NCI-H446 (cell line): ENCODE data around the gene LCA5.
"Not testable (repeated sequence)": the region's sequence is repeated elsewhere in the genome, so short reads cannot be mapped to it uniquely, and the experiment has no call there.

ENCODE experiments used
- DNase-seq, 2 experiments: peaks; one replicate each; lab custom pipeline; 2025; lab: John Stamatoyannopoulos, UW

LCA5 gene

DNA sequence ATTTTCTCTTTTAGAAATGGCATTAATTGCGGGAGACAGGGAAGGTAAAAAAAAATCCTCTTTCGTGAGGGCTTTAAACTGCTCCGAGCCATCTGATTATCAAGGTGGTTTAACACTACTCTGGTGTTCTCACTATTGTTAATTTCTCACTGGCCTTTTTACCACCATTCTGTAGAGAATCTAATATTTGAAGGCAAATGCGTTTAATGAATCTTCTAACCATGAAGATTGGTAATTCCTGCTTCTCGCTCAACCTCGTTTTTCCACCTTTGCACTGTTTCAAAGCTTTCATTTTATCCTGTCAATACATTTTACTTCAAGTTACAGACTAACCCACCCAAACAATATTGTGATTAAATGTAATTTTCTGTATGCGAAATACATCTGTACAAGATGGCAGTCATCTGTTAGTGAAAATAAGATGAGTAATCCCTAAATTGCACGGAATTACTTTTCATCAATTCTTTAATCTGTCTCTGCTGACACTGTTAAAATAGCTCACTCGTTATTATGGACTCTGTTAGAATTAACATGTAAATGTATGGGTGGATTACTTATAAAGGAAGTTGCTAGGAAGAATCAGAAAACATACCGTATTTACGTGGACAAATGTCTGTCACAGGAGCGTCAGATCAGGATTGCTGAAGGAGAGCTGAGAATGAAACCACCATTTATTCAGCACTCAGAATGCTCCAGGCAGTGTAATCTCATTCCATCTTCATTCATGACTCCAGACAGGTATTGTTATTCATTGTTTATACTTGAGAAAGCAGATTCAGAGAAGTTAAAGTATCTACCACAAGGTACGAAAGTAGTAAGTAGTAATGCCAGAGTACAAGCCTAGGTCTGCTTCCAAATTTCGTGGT, 1.1 kb upstream of the LCA5 start:
- peak in 1 of 2 experiments; percentile 33 for DNase-seq

DNA sequence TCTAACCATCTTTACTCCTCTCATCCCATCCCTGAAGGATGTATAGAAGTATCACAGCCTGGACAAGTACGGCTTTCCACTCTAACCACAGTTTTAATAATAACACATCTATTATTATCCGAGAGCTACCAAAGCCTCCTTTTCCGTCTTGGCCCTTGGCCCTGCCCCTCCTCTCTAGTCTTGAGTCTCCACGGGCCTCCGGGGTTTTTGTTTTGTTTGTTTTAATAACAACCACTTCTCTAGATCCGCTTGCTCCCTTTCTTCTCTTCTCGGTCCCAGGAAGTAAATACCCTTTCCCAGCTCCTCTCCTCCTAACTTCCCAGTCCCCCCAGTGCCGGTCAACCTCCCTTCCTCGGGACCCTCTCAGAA, 661 bp downstream of the LCA5 start:
- DNase-seq = no peak

DNA sequence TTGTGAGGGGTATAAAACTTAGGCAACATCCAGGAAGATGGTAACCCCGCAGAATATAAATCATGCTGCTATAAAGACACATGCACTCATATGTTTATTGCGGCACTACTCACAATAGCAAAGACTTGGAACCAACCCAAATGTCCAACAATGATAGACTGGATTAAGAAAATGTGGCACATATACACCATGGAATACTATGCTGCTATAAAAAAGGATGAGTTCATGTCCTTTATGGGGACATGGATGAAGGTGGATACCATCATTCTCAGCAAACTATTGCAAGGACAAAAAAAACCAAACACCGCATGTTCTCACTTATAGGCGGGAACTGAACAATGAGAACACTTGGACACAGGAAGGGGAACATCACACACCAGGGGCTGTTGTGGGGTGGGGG, 7.7 kb downstream of the LCA5 start:
- not testable (repeated sequence) for DNase-seq

DNA sequence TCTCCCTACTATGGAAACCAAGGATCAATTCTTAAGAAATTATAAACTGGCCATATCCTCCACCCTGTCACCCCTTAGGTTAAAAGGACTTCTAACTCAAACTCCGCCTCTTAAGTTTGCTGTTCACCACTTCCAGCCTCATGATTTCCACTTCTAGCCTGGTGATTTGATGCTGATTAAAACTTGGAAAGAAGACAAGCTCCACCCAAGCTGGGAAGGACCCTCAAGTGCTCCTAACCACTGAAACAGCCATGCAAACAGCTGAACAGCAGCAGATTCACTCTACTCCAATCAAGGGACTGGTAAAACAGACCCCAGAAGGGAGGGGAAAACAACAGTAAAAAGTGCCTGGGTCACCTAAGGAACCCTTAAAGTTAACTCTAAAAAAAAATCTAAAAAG, 10.3 kb downstream of the LCA5 start:
- peak in 1 of 2 experiments; percentile 3 for DNase-seq

DNA sequence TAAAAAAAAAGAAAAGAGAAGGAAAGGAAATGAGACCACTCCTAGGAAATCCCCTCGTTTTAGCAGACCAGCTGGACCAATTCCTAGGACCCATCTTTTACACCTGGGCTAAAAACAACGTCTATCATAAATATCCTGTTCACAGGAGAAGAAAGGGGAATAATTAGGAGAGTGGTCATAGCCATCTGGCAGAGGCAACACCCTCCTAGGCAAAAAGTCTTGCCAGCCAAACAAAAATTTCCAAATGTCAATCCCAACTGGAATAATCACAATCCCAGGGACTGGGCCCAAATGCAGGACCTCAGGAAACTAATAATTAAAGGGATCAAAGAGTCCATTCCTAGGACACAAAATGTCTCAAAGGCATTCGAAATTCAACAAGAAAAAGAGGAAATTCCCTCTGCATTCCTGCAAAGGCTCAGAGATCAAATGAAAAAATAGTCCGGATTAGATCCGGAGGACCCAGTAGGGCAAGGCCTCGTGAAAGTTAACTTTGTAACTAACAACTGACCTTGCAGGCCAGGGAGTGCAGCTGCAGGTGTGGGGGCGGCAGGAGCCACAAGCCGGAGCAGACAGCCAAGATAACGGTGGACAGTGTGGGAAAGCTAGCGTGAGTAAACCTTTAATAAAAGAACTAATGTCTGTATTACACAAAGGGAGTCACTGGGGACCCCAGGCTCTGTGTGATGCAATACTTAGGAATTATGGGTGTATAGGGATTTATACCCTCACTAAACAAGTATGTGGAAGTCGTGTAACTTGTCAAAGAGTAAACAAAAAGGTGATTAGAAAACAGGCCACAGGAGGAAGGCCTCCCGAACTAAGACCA, 11.7 kb downstream of the LCA5 start:
- DNase-seq = no peak

DNA sequence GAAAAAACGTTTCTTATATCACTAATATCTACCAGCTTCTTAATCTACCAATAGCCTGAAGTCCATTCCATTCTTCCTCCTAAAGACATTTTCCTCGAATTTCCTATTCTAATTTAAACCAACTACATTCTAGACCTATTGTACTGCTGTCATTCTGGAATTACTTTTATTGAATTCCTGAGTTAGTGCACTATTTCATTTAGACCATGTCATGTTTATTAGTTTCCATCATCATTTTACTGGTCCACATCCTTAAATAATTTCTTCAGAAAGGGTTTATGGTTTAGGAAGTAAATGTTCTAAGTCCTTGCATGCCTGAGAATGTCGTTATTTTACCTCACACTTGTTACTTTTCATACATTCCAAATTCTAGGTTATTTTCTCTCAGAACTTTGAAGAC, 13.2 kb downstream of the LCA5 start:
- DNase-seq = no peak

DNA sequence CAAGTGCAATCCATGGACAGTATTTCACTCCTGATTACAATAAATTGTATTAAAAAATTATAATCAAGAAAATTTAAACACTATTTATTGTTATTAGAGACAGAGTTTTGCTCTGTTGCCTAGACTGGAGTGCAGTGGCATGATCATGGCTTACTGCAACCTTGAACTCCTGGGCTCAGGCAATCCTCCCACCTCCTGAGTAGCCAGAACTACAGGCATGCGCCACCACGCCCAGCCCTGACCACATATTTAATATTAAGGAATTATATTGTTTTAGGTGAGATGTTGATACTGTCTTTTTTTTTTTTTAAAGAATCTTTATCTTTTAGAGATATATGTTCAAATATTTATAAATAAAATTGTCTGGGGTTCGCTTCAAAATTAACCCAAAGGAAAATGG, 14.6 kb downstream of the LCA5 start:
- DNase-seq = no peak

DNA sequence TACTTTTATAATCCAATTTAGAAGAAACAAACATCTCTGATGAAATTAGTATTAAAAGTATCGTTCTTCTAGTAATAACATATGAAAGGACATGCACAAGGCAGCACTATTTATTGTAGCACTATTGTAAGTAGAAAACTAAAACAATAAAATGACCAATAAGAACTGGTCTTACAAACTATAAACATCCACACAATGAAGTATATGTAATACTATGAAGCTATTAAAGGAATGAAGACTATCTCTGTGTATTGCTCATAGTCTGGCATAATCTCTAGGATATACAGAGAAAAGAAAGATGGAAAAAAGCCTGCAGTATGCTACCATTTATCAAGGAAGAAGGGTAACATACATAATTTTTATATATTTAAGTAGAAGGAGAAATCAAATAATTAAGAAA, 16.7 kb downstream of the LCA5 start:
- no peak for DNase-seq

DNA sequence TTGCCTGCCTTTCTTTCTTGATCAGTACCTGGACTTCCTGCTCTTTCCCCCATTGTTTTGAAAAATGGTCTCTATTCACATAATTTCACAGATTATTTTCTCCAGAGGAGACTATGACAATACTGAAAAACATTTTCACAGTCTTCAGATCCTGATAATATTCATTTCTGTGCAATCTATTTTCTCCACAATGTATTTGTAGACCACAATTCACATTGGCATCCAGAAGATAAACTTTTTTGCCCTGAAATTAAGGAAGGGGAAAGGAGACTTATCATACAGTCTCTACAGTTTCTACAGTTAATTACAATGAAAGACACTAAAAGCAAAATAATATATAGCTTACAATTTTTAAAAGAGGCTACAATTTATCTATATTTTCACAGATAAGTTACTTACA, 18.4 kb downstream of the LCA5 start:
- DNase-seq = no peak

DNA sequence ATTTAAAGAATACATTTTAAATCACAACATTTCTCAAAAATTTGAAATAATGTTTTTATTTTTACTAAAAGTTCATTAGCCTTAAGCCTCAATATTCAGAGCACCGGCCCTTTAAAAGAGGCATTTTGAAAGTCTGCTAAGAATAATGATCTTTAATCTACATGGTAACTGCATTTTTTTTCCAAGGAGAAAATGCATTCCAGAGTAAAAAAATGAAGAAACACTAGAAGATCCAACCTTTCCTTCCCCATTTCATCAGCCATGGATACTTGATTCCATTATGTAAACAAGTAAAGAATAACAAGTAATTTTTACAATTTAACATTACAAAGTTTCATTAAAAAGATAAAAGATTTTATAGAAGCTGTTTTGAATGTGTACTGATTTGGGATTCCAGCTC, 21.8 kb downstream of the LCA5 start:
- no peak for DNase-seq

DNA sequence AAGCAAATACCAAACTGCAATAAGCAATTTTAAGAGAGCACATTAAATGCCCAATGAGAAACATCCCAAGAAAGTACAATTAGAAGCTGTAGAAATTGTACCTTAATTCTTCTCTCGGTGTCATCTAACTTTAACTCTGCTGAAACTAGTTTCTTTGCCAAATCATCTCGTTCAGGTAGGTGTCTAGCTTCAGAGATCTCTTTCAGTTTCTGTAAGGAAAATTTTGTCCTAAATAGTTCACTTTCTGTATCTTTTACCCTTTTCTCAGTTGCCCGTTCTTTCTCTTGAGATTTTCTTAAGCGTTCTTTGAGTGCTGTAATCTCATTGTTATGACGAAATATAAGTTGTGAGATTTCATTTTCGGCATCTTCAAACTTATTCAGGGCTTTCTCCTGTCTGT, 24.1 kb downstream of the LCA5 start:
- DNase-seq = no peak

DNA sequence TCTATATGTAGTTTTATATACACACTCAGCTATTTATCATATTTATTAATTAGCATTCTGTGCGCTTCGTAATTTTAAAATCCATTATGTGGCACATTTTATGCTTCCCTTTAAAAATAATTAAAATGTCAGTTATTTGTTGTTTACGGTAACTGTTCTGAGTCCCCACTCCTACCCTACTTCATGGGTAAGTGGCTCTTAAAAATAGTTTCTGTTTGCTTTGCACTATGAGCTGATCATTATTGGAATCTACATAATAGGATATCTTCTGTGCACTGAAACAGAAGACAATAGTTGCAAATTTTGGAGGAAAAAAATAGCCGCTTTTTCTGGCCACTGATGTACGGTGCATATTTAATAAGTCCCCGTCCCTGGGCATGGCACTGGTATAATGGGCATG, 25.2 kb downstream of the LCA5 start:
- DNase-seq = no peak

DNA sequence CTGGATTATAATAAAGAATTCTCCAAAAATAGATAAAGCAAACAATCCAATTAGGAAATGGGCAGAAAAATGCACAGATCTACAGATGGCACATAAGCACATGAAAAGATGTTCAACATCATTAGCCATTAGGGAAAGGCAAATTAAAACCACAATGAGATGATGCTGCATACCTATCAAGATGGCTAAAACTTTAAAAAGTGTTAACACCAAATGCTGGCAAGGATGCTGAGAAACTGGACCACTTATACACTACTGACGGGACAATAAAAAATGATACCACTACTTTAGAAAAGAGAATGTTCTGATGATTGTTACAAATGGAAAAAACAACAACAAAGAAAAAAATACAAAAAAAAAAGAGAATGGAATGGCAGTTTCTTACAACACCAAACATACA, 26.5 kb downstream of the LCA5 start:
- no peak for DNase-seq

DNA sequence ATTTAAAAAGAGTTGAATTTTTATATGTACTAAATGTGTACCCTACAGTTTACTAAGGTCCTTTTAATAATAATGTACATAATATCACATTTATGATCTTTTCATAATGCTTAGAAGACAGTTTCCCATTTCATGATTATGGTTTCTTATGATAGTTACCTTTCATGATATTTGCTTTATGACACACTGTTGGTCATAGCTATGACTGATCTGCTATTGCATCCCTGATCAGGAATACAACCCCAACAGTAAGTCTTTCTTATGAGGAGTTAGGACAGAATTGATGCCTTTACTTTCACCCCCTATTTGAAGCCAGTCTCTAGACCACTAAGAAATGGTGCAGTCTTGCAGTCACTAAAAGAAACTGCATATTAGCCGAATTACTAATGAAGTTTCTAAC, 31.0 kb downstream of the LCA5 start:
- DNase-seq = no peak

DNA sequence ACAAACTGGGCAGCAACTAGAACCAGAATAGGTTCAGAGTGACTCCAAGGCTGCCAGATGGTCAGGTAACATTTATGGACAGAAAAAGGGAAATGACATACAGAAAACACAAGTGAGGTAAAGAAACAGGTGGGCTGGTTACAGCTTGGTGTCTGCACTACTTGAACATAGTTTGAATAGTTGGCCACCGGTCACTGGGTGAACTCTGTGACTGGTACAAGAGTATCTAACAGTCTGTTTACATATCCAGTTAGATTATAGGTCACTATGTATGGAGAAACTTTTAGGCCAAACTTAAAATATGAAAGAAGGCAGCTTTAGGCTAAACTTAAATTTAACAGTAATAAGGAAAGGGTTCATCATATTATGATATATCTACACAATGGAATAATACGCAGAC, 32.9 kb downstream of the LCA5 start:
- DNase-seq = no peak

DNA sequence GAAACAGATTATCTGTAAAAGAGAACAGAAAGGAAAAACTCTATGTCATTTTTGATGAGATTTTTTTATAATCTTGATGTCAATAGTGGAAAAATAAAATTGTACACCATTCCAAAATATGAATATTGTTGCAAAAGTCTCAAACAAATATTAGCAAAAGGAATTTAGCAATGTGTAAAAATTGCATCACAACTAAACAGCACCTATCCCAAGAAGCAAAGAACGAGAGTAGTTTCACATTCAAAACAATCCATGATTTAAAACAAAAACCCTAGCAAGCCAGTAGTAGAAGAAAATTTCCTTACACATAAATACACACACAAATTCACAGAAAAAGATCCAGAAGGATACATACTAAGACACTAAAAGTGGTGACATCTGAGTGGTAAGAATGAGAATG, 38.4 kb downstream of the LCA5 start:
- DNase-seq = no peak

DNA sequence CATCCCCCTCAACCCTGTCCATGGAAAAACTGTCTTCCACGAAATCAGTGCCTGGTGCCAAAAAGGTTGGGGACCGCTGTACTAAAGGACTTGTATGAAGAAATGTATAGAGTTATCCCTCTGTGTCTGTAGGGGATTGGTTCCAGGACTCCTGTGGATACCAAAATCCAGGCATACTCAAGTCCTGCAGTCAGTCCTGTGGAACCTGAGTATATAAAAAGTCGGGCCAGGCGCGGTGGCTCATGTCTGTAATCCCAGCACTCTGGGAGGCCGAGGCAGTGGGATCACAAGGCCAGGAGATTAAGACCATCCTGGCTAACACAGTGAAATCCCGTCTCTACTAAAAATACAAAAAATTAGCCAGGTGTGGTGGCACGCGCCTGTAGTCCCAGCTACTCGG, 42.0 kb downstream of the LCA5 start:
- DNase-seq = no peak

DNA sequence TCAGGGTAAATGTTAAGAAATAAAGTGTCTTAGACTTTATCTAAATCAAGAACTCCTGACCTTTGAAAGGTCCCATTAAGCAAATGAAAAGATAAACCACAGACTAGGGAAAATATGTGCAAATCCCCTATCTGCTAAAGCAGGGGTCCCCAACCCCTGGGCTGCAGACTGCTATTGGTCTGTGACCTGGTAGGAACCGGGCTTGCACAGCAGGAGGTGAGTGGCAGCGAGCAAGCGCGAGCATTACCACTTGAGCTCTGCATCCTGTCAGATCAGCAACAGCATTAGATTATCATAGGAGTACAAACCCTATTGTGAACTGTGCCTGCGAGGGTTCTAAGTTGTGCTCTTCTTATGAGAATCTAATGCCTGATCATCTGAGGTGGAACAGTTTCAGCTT, 42.4 kb downstream of the LCA5 start:
- no peak for DNase-seq

DNA sequence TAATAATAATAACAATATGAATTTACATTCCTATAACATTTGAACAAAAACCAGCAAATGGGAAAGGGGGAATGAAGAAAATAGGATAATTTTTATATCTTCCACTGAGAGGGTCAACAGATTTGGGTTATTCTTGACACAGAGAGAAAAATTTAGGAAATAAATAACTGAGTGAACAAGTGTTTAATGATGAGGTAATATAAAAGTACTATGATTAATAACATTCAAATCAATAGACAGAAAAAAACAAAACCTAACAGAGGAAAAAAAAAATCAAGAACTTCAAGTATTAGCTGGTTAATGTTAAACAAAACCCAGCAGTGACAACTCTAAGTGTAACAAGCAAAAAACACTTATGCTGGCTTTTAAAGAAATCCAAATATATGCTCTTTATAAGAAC, 66.5 kb downstream of the LCA5 start:
- DNase-seq = no peak

DNA sequence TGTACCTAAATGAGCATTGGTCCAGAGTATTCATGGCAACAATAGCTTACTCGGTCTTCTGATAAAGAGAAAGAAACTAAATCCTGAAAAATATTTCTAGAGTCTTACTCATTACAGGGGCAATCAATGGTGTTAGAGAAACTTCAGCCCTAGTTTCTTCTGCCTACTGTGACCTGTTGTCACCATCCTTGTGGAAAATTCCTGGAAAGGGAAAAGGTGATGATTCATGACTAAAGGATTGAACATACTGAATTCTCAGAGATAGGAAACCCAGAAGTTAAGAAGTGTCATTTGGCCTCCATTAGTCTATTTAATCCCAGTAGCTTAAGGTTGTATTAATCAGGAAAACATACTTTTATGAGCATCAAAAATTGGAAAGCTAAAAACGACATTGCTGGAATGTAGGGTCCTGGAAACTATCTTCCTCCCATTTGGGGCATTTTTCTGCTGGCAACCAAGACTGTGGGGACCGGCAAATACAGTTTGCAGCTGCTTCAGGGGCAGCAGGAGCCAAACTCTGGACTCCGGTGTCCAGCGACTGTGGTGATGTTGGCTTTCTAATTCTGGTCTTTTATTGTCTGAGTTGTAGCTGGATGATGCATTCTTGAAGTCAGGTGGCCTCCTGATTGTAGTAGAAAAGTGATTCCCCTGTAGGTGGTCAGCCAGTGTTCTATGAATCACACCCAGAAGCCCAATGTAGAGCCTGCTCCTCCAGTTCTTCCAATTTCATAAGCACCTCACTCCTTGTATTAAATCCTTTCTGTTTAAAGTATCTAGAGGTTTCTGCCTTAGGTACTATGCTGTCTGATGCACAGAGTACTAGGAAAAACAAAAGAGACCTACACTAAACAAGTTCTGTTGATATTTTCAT, 67.6 kb downstream of the LCA5 start:
- DNase-seq = no peak

DNA sequence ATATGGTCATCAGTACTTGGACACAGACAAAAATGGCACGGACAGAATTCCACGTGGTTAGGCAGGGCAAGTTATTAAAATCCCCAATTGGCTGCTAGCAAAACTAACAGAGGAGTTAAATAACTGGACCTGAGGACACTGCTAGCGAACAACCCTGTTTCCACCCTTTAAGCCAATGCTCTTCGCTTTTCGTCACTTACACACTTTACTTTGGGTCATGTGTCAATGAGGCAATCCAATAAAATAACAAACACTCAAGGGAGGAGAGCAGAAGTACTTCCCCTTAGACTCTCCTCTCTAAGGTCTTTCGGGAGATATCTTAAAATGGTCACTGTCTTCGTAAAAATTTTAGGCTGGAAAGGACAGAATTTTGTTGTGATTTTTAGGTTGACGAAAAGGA, 68.6 kb downstream of the LCA5 start:
- no peak for DNase-seq

DNA sequence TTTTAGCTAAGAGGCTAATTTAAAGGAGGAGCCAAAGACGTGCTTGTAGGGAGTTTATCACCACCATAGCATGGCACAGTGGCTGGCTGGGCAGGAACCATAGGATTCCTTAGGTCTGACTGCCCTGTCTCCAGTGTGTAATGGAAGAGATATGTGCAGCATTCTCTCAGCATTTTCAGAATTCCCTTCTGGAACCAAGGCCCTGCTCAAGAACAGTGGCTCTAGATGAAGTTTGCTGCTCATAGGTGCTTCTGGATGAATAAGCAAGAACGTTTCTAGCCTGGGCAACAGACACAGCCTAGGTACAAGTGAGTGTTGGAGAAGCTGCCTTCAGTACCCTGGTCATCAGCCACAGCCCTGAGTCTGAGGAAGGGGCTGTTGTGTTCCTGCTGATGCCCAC, 69.1 kb downstream of the LCA5 start:
- DNase-seq = no peak

DNA sequence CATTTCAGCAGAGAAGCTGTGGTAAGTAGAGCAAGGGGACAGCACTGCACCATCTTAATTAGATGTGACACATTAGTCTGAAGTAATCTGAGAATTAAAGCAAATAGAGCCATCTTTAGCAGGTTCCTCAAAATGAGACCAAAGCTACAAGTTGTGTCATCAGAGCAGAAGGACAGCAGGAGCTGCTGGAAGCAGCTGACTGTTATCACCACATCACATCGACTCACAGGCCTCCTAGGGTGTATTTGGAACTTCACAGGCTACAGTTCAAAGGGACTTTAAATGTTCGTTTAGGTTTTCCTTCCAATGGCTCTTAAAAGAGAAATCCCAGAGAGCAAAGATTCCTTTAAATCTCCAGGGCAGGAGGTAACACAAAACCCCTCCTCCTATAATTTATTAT, 69.5 kb downstream of the LCA5 start:
- no peak for DNase-seq
